Mesothelial cell of epicardium (in vitro differentiated cells): Measurements from ENCODE around the gene RAD51B. TPM values are rescaled to one million over a fixed set of nuclear protein-coding genes. Genes with fewer than 3 reads are reported as not detected.
A peak's percentile ranks its signal among the peaks of the same experiment; 100 is the strongest.

ENCODE experiments used
- DNase-seq, 2 experiments: peaks; one replicate each; pipeline ENCODE4 v3.0.0; 2021; ENCODE audit warnings: low spot score in 2 of 2; ENCODE audit not compliant: unreplicated experiment in 2 of 2
- H3K27ac Mint-ChIP-seq: 2 replicates; pipeline ENCODE4 v1.8.0; 2021; ENCODE audit warnings: mixed read lengths
- H3K27me3 Mint-ChIP-seq: 2 replicates; pipeline ENCODE4 v1.8.0; 2021; ENCODE audit warnings: low read depth, mixed read lengths
- H3K36me3 Mint-ChIP-seq: 2 replicates; pipeline ENCODE4 v1.8.0; 2021; ENCODE audit warnings: mixed read lengths
- H3K4me1 Mint-ChIP-seq: 2 replicates; pipeline ENCODE4 v1.8.0; 2021; ENCODE audit warnings: mixed read lengths
- H3K4me3 Mint-ChIP-seq: 2 replicates; pipeline ENCODE4 v1.8.0; 2021; ENCODE audit warnings: mild to moderate bottlenecking, moderate library complexity, mixed read lengths
- H3K9me3 Mint-ChIP-seq: 2 replicates; pipeline ENCODE4 v1.8.0; 2021; ENCODE audit warnings: mixed read lengths
- total RNA-seq: library from RNA; stranded (reverse); gene quantifications from 3 replicates; pipeline ENCODE4 v1.2.1, GENCODE V29; 2021
- TF ChIP-seq, protein P1 (sequence below): fragments of 200-600 bp; sonication (generic); IDR thresholded peaks from one replicate; pipeline ENCODE4 v1.5.0; 2021; ENCODE audit warnings: antibody characterized with exemption; ENCODE audit not compliant: unreplicated experiment

The RAD51B gene
- total RNA-seq, 1 donor from 2014 or later = 34.7 TPM

- DNase-seq = no peak
- H3K9me3 Mint-ChIP-seq = peaks cover 4% of the 10 kb centered on the region
- TF ChIP-seq, protein P1, sequence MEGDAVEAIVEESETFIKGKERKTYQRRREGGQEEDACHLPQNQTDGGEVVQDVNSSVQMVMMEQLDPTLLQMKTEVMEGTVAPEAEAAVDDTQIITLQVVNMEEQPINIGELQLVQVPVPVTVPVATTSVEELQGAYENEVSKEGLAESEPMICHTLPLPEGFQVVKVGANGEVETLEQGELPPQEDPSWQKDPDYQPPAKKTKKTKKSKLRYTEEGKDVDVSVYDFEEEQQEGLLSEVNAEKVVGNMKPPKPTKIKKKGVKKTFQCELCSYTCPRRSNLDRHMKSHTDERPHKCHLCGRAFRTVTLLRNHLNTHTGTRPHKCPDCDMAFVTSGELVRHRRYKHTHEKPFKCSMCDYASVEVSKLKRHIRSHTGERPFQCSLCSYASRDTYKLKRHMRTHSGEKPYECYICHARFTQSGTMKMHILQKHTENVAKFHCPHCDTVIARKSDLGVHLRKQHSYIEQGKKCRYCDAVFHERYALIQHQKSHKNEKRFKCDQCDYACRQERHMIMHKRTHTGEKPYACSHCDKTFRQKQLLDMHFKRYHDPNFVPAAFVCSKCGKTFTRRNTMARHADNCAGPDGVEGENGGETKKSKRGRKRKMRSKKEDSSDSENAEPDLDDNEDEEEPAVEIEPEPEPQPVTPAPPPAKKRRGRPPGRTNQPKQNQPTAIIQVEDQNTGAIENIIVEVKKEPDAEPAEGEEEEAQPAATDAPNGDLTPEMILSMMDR = no peak
- H3K4me1 Mint-ChIP-seq = peaks cover 82% of the 10 kb centered on the region
- H3K36me3 Mint-ChIP-seq = peaks cover 2% of the 10 kb centered on the region
- no peak overlapping the region for H3K4me3 Mint-ChIP-seq
- no peaks in the 10 kb centered on the region for H3K27me3 Mint-ChIP-seq
- peak overlapping the region; percentile 72 for H3K27ac Mint-ChIP-seq
These were observed 861.0 kb downstream of the RAD51B start for GRCh38 chr14:68680541-68681051.

GRCh38 chr14:68681256-68682011 is 861.9 kb downstream of the RAD51B start:
- TF ChIP-seq, protein P1 = no peak
- peaks cover 82% of the 10 kb centered on the region for H3K4me1 Mint-ChIP-seq
- no peak overlapping the region for H3K4me3 Mint-ChIP-seq
- H3K36me3 Mint-ChIP-seq = peaks cover 2% of the 10 kb centered on the region
- H3K27ac Mint-ChIP-seq = peak overlapping the region; percentile 72
- DNase-seq = no peak
- peaks cover 4% of the 10 kb centered on the region for H3K9me3 Mint-ChIP-seq
- no peaks in the 10 kb centered on the region for H3K27me3 Mint-ChIP-seq

GRCh38 chr14:68682166-68683103 is 862.9 kb downstream of the RAD51B start:
- TF ChIP-seq, protein P1 = no peak
- Mint-ChIP-seq H3K4me1 (peaks cover 77% of the 10 kb centered on the region), H3K4me3 (no peak overlapping the region), H3K27me3 (no peaks in the 10 kb centered on the region), H3K27ac (peak overlapping the region; percentile 96), H3K9me3 (peaks cover 4% of the 10 kb centered on the region), H3K36me3 (peaks cover 2% of the 10 kb centered on the region)
- DNase-seq = no peak

DNA sequence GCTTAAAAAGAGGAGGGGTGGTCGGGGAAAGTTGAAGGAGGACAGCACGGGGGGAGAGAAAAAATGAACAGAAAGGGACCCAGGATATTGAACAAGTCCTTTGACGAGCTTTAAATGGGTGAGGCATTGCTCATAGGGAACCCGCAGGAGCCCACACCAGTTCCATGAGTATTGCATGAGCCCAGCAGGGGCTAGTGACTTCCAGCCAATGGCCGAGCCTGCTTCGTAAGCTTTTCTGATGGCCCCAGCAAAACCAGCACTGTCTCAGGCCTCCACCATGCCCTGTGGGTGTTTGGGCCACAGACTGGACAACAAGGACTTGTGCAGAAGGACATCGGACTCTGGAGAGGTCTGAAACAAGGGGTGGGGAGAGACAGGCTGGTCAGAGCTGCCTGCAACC is 863.7 kb downstream of the RAD51B start:
- peaks cover 78% of the 10 kb centered on the region for H3K4me1 Mint-ChIP-seq
- H3K36me3 Mint-ChIP-seq = peaks cover 2% of the 10 kb centered on the region
- no peak for DNase-seq
- no peaks in the 10 kb centered on the region for H3K27me3 Mint-ChIP-seq
- peaks cover 4% of the 10 kb centered on the region for H3K9me3 Mint-ChIP-seq
- no peak overlapping the region for H3K4me3 Mint-ChIP-seq
- peak overlapping the region; percentile 96 for H3K27ac Mint-ChIP-seq
- TF ChIP-seq, protein P1 = no peak

GRCh38 chr14:68684466-68685418 is 865.2 kb downstream of the RAD51B start:
- Mint-ChIP-seq H3K4me1 (peaks cover 87% of the 10 kb centered on the region), H3K36me3 (no peaks in the 10 kb centered on the region), H3K9me3 (peaks cover under 1% of the 10 kb centered on the region), H3K27ac (peak overlapping the region; percentile 96), H3K4me3 (no peak overlapping the region), H3K27me3 (no peaks in the 10 kb centered on the region)
- DNase-seq = no peak
- TF ChIP-seq, protein P1 = no peak
